ENCODE measurements around the gene SOAT2. TPM values are rescaled to one million over a fixed set of nuclear protein-coding genes. Genes with fewer than 3 reads are reported as not detected.

The SOAT2 gene, protein sequence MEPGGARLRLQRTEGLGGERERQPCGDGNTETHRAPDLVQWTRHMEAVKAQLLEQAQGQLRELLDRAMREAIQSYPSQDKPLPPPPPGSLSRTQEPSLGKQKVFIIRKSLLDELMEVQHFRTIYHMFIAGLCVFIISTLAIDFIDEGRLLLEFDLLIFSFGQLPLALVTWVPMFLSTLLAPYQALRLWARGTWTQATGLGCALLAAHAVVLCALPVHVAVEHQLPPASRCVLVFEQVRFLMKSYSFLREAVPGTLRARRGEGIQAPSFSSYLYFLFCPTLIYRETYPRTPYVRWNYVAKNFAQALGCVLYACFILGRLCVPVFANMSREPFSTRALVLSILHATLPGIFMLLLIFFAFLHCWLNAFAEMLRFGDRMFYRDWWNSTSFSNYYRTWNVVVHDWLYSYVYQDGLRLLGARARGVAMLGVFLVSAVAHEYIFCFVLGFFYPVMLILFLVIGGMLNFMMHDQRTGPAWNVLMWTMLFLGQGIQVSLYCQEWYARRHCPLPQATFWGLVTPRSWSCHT
- not detected in 2 replicates for total RNA-seq

DNA sequence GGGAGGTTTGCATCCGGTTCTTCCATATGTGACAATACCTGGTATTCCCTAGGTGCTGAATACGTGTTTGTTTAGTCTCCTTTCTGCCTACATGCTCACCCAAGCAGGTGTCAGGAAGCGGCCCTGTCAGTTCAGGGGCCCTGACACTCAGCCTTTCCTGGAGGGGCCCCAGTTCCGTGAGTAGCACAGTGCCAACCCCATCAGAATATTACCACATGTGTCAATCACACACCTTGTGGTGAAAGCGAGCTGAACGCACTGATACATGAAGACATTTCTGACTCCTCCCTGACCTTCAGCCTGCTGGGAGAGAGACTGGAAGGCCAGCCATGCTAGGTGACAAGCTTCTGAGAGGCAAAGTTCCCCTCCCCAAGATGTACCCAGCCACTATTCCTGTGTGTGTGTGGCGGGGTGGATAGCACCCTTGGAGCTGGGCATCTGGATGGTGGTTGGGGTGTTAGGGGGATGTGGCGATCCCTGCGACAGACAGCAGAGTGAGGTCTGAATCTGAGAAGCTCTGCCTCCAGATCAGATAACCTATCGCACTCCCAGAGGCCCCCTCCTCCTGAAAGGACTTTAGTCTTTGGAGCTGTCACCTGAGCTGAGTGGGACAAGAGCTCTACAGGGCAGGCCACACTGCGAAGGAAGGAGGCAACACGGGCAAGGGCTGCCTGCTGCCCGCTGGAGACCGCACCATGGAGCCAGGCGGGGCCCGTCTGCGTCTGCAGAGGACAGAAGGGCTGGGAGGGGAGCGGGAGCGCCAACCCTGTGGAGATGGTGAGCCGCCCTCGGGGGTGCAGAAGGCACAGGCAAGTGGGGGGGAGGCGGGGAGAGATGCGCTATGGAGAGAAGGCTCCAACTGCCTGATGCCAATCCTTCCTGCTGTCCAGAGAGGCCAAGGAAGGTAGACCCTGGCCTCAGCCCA, at the start of gene SOAT2:
TSS of gene SOAT2 (plus strand) at position 604 of the 925 bp plus-strand sequence. CDS start at position 696, 92 bp downstream.

DNA sequence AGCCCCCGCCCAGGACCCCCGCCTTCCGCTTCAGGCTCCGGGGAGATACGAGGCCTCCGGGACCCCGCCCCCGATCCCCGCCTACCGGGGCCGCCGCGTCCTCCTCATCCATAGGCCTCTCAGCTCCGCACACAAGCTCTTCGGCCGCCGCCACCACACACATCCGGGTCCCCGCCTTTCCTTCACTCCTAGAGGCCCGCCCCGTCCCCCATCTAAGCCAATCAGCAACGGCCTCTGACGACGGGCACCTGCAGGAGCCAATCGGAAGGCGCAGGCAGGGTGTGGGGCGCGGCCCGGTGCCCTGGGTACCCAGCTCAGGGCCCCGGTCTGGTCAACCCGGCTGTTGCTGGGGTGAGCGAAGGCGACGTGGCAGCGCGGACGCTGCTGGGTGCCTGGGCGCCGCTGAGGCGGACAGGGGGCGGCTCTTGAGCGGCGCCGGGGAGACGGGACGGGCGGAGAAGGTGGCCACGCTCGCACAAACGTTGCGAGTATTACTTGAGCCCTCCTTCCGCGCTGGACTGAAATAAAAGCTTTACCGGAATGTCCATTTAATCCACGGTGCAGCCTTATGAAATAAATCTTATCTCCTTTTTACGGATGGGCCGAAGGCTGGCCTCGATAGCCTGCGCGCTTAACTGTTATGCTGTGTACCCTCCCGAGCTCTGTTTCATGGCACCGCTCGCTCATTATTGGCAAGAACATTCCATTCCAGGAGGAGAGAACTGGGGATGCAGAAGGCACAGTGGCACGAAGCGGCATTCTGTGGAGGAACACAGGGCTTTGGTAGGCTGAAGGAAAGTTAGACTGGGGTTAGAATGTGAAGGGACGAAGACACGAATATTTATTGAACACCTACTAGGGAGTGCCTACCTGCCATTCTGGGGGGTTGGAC, 23.8 kb upstream of the SOAT2 start, which contains the start of gene SPRYD3:
TSS of gene SPRYD3 (minus strand) at position 165 of the 892 bp plus-strand sequence. CDS start at position 108, 57 bp downstream.

DNA sequence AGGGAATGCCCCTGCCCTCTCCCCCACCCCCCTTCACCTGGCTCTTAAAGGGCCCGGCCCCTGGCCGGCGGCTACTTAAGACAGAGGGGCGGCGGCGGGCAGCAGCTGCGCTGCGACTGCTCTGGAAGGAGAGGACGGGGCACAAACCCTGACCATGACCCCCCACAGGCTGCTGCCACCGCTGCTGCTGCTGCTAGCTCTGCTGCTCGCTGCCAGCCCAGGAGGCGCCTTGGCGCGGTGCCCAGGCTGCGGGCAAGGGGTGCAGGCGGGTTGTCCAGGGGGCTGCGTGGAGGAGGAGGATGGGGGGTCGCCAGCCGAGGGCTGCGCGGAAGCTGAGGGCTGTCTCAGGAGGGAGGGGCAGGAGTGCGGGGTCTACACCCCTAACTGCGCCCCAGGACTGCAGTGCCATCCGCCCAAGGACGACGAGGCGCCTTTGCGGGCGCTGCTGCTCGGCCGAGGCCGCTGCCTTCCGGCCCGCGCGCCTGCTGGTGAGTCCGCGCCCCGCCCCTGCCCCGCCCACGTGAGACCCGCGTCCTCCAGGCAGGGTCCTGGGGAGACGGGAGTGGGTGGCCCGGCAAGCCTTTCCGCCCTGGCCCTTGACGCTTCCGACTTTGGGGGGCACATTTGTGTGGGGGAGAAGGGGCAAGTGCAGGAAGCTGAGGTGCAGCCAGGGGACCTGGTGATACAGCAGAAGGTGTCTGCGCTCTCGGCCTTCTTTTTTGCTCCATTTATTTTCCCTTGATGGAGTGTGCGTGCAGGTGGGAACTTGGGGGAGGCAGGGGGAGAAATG, 5.5 kb upstream of the SOAT2 start, which contains the start of gene IGFBP6:
TSS of gene IGFBP6 (plus strand) at position 104 of the 790 bp plus-strand sequence. CDS start at position 155, 51 bp downstream.

Other genes with a start within 250 kb of the SOAT2 start
- gene KRT8, start 198.4 kb upstream of the SOAT2 start, total RNA-seq = 7.5 and 10.6 TPM in 2 replicates
- gene KRT18, start 154.4 kb upstream of the SOAT2 start, total RNA-seq = 324 and 398 TPM in 2 replicates
- 739 and 1,241 TPM in 2 replicates for gene EIF4B, start 97.0 kb upstream of the SOAT2 start, total RNA-seq
- 21.1 and 30.9 TPM in 2 replicates for gene TNS2, start 53.4 kb upstream of the SOAT2 start, total RNA-seq
- 18.5 and 21.1 TPM in 2 replicates for gene SPRYD3, start 24.1 kb upstream of the SOAT2 start, total RNA-seq
- gene IGFBP6, start 5.8 kb upstream of the SOAT2 start, total RNA-seq = 8.4 and 13.1 TPM in 2 replicates
- 12.7 and 14.0 TPM in 2 replicates for gene ZNF740, start 77.2 kb downstream of the SOAT2 start, total RNA-seq
- 2.6 and 4.6 TPM in 2 replicates for gene CSAD, start 77.4 kb downstream of the SOAT2 start, total RNA-seq
- gene ITGB7, start 103.8 kb downstream of the SOAT2 start, total RNA-seq = 0.15 TPM in 1 of 2 replicates, not detected in the other
- gene RARG, start 128.7 kb downstream of the SOAT2 start, total RNA-seq = 2.9 and 4.3 TPM in 2 replicates
- 4.9 and 18.1 TPM in 2 replicates for gene ESPL1, start 164.8 kb downstream of the SOAT2 start, total RNA-seq
- gene PFDN5, start 192.1 kb downstream of the SOAT2 start, total RNA-seq = 460 and 474 TPM in 2 replicates
- gene MYG1, start 196.2 kb downstream of the SOAT2 start, total RNA-seq = 35.9 and 40.3 TPM in 2 replicates
- gene AAAS, start 218.1 kb downstream of the SOAT2 start, total RNA-seq = 34.8 and 47.7 TPM in 2 replicates
- gene SP7, start 232.9 kb downstream of the SOAT2 start, total RNA-seq = not detected in 2 replicates